ENCODE data around the gene CSTA.

Gene CSTA

DNA sequence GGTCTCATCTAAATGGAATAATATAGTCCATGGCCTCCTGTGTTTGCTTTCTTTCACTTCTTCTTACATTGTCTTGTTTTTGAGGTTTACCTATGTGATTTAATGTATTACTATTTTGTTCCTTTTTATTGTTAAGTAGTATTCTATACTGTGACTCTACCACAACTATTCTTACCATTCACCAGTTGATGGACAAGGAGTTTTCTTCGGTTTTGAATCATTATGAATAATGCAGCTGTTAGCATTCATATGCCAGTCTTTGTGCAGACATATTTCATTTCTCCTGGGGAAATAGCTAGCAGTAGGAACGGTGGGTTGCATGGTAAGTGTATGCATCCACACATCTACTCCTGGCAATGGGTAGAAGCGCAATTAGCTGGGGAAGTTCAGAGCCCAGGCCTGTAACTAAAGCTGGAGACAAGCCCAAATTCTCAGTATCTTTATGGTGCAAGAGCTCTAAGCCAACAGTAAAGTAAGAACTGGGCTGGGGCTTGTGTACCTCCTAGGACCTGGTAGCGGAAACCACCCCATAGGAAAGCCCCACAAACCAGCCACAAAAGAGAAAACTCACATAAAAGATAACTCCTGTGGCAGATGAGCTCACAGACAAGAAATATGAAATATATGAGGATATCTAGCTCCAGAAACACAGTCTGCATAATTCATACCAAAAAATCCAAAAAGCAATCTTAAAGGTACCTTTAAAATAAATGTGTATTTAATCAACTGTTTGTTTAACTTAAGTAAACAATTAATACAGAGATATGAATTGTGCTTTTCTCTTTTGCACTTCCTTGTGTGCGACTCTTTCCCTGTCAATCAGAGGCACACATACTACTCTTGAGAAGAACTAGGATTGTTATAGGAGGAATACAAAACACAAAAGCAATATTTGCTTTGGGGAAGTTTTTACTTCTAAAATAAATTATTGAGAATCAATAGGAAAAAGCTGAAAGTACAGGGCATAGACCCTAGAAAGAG is 2.7 kb upstream of the CSTA start:
- Histone ChIP-seq H3K4ac (ENCODE audit: low read depth, low read length) (no peak overlapping the region), H2BK15ac (replicated peaks; ENCODE audit: low read depth) (no peak overlapping the region), H3K9ac (ENCODE audit: low read length) (no peak overlapping the region), H3K27me3 (ENCODE audit: insufficient read depth, low read length, poor library complexity) (no peaks in the 10 kb centered on the region), H3K79me1 (ENCODE audit: low read length) (no peaks in the 10 kb centered on the region), H3K36me3 (ENCODE audit: control insufficient read depth, insufficient read depth, low read length) (no peaks in the 10 kb centered on the region), H3K4me3 (ENCODE audit: low read length) (no peak overlapping the region), H2BK5ac (ENCODE audit: low read length) (no peak overlapping the region), H3K18ac (ENCODE audit: low read length) (no peak overlapping the region), H3K56ac (ENCODE audit: low read length) (no peak overlapping the region), H4K5ac (ENCODE audit: low read length) (no peak overlapping the region), H4K8ac (ENCODE audit: low read depth, low read length) (no peak overlapping the region), H3K4me2 (ENCODE audit: low read length) (no peak overlapping the region), H3K4me1 (ENCODE audit: control insufficient read depth, low read depth, low read length) (no peaks in the 10 kb centered on the region), H3K23ac (ENCODE audit: low read length) (no peak overlapping the region), H2BK120ac (ENCODE audit: low read depth, low read length) (no peak overlapping the region), H3K79me2 (ENCODE audit: control insufficient read depth, insufficient read depth, low read length) (no peaks in the 10 kb centered on the region), H2AK5ac (ENCODE audit: low read length) (no peak overlapping the region), H3K27ac (ENCODE audit: low read depth, low read length) (no peak overlapping the region)
- DNase-seq: no peak
- WGBS (ENCODE audit: extremely low coverage, insufficient coverage, low lambda C conversion rate): no CpG with 5 or more reads among the region's 5 CpGs

DNA sequence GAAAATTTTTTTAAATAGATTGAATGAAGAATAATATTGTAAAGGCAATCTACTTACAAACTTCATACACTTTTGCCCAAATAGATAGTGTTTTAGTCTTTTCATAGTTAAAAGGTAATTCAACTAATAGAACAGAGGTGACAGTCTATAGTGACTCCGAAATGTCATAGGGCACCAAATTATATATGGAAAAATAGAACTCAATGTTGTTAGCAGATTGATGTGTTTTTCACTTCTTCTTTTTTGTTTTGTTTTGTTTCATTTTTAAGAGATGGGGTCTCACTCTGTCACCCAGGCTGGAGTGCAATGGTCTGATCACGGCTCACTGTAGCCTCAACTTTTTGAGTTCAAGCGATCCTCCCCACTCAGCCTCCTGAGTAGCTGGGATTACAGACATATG is 721 bp downstream of the CSTA start:
- no peaks in the 10 kb centered on the region for H3K27me3 ChIP-seq (ENCODE audit: insufficient read depth, low read length, poor library complexity)
- no peaks in the 10 kb centered on the region for H3K79me2 ChIP-seq (ENCODE audit: control insufficient read depth, insufficient read depth, low read length)
- H3K4me2 ChIP-seq (ENCODE audit: low read length): no peak overlapping the region
- H3K23ac ChIP-seq (ENCODE audit: low read length): no peak overlapping the region
- no peak overlapping the region for H3K4ac ChIP-seq (ENCODE audit: low read depth, low read length)
- H2BK15ac ChIP-seq (replicated peaks; ENCODE audit: low read depth): no peak overlapping the region
- no peaks in the 10 kb centered on the region for H3K4me1 ChIP-seq (ENCODE audit: control insufficient read depth, low read depth, low read length)
- H3K36me3 ChIP-seq (ENCODE audit: control insufficient read depth, insufficient read depth, low read length): no peaks in the 10 kb centered on the region
- DNase-seq: no peak
- H3K4me3 ChIP-seq (ENCODE audit: low read length): no peak overlapping the region
- no peak overlapping the region for H2BK120ac ChIP-seq (ENCODE audit: low read depth, low read length)
- no peak overlapping the region for H3K56ac ChIP-seq (ENCODE audit: low read length)
- H3K79me1 ChIP-seq (ENCODE audit: low read length): no peaks in the 10 kb centered on the region
- H3K27ac ChIP-seq (ENCODE audit: low read depth, low read length): no peak overlapping the region
- H2AK5ac ChIP-seq (ENCODE audit: low read length): no peak overlapping the region
- H3K18ac ChIP-seq (ENCODE audit: low read length): no peak overlapping the region
- no CpG with 5 or more reads among the region's 3 CpGs for WGBS (ENCODE audit: extremely low coverage, insufficient coverage, low lambda C conversion rate)
- H3K9ac ChIP-seq (ENCODE audit: low read length): no peak overlapping the region
- H4K5ac ChIP-seq (ENCODE audit: low read length): no peak overlapping the region
- H4K8ac ChIP-seq (ENCODE audit: low read depth, low read length): no peak overlapping the region
- no peak overlapping the region for H2BK5ac ChIP-seq (ENCODE audit: low read length)

- no CpG with 5 or more reads among the region's 4 CpGs for WGBS (ENCODE audit: extremely low coverage, insufficient coverage, low lambda C conversion rate)
- Histone ChIP-seq H3K36me3 (ENCODE audit: control insufficient read depth, insufficient read depth, low read length) (no peaks in the 10 kb centered on the region), H3K9ac (ENCODE audit: low read length) (no peak overlapping the region), H2BK120ac (ENCODE audit: low read depth, low read length) (no peak overlapping the region), H4K8ac (ENCODE audit: low read depth, low read length) (no peak overlapping the region), H2BK15ac (replicated peaks; ENCODE audit: low read depth) (no peak overlapping the region), H3K4me2 (ENCODE audit: low read length) (no peak overlapping the region), H3K4me1 (ENCODE audit: control insufficient read depth, low read depth, low read length) (no peaks in the 10 kb centered on the region), H3K23ac (ENCODE audit: low read length) (no peak overlapping the region), H4K5ac (ENCODE audit: low read length) (no peak overlapping the region), H3K4me3 (ENCODE audit: low read length) (no peak overlapping the region), H3K56ac (ENCODE audit: low read length) (no peak overlapping the region), H2AK5ac (ENCODE audit: low read length) (no peak overlapping the region), H3K27ac (ENCODE audit: low read depth, low read length) (no peak overlapping the region), H3K79me1 (ENCODE audit: low read length) (no peaks in the 10 kb centered on the region), H3K18ac (ENCODE audit: low read length) (no peak overlapping the region), H2BK5ac (ENCODE audit: low read length) (no peak overlapping the region), H3K27me3 (ENCODE audit: insufficient read depth, low read length, poor library complexity) (no peaks in the 10 kb centered on the region), H3K79me2 (ENCODE audit: control insufficient read depth, insufficient read depth, low read length) (no peaks in the 10 kb centered on the region), H3K4ac (ENCODE audit: low read depth, low read length) (no peak overlapping the region)
- no peak for DNase-seq
Observed at GRCh38 chr3:122331886-122332285, 6.8 kb downstream of the CSTA start.

- H4K5ac ChIP-seq (ENCODE audit: low read length): no peak overlapping the region
- no peak overlapping the region for H3K27ac ChIP-seq (ENCODE audit: low read depth, low read length)
- no peak overlapping the region for H3K23ac ChIP-seq (ENCODE audit: low read length)
- H2AK5ac ChIP-seq (ENCODE audit: low read length): no peak overlapping the region
- no peak for DNase-seq
- no peaks in the 10 kb centered on the region for H3K36me3 ChIP-seq (ENCODE audit: control insufficient read depth, insufficient read depth, low read length)
- H3K4me1 ChIP-seq (ENCODE audit: control insufficient read depth, low read depth, low read length): no peaks in the 10 kb centered on the region
- H3K56ac ChIP-seq (ENCODE audit: low read length): no peak overlapping the region
- H3K18ac ChIP-seq (ENCODE audit: low read length): no peak overlapping the region
- no peaks in the 10 kb centered on the region for H3K79me2 ChIP-seq (ENCODE audit: control insufficient read depth, insufficient read depth, low read length)
- no peak overlapping the region for H3K4me3 ChIP-seq (ENCODE audit: low read length)
- H2BK120ac ChIP-seq (ENCODE audit: low read depth, low read length): no peak overlapping the region
- H3K9ac ChIP-seq (ENCODE audit: low read length): no peak overlapping the region
- no peaks in the 10 kb centered on the region for H3K27me3 ChIP-seq (ENCODE audit: insufficient read depth, low read length, poor library complexity)
- WGBS (ENCODE audit: extremely low coverage, insufficient coverage, low lambda C conversion rate): no CpG with 5 or more reads among the region's 8 CpGs
- no peak overlapping the region for H4K8ac ChIP-seq (ENCODE audit: low read depth, low read length)
- H3K4me2 ChIP-seq (ENCODE audit: low read length): no peak overlapping the region
- no peak overlapping the region for H3K4ac ChIP-seq (ENCODE audit: low read depth, low read length)
- H2BK5ac ChIP-seq (ENCODE audit: low read length): no peak overlapping the region
- no peaks in the 10 kb centered on the region for H3K79me1 ChIP-seq (ENCODE audit: low read length)
- H2BK15ac ChIP-seq (replicated peaks; ENCODE audit: low read depth): no peak overlapping the region
Observed at GRCh38 chr3:122332551-122332950, 7.5 kb downstream of the CSTA start.

GRCh38 chr3:122342803-122343202 is 17.8 kb downstream of the CSTA start:
- Histone ChIP-seq H3K4me1 (ENCODE audit: control insufficient read depth, low read depth, low read length) (no peaks in the 10 kb centered on the region), H2BK15ac (replicated peaks; ENCODE audit: low read depth) (no peak overlapping the region), H3K27me3 (ENCODE audit: insufficient read depth, low read length, poor library complexity) (no peaks in the 10 kb centered on the region), H3K27ac (ENCODE audit: low read depth, low read length) (no peak overlapping the region), H3K9ac (ENCODE audit: low read length) (no peak overlapping the region), H4K8ac (ENCODE audit: low read depth, low read length) (no peak overlapping the region), H3K4me3 (ENCODE audit: low read length) (no peak overlapping the region), H3K18ac (ENCODE audit: low read length) (no peak overlapping the region), H3K23ac (ENCODE audit: low read length) (no peak overlapping the region), H3K36me3 (ENCODE audit: control insufficient read depth, insufficient read depth, low read length) (no peaks in the 10 kb centered on the region), H2BK5ac (ENCODE audit: low read length) (no peak overlapping the region), H3K56ac (ENCODE audit: low read length) (no peak overlapping the region), H3K79me2 (ENCODE audit: control insufficient read depth, insufficient read depth, low read length) (no peaks in the 10 kb centered on the region), H2AK5ac (ENCODE audit: low read length) (no peak overlapping the region), H2BK120ac (ENCODE audit: low read depth, low read length) (no peak overlapping the region), H4K5ac (ENCODE audit: low read length) (no peak overlapping the region), H3K4me2 (ENCODE audit: low read length) (no peak overlapping the region), H3K79me1 (ENCODE audit: low read length) (no peaks in the 10 kb centered on the region), H3K4ac (ENCODE audit: low read depth, low read length) (no peak overlapping the region)
- DNase-seq: no peak
- WGBS (ENCODE audit: extremely low coverage, insufficient coverage, low lambda C conversion rate): no CpG with 5 or more reads among the region's 1 CpG

All from mesendoderm (in vitro differentiated cells).